ENCODE results near the gene GALNS.

DNA sequence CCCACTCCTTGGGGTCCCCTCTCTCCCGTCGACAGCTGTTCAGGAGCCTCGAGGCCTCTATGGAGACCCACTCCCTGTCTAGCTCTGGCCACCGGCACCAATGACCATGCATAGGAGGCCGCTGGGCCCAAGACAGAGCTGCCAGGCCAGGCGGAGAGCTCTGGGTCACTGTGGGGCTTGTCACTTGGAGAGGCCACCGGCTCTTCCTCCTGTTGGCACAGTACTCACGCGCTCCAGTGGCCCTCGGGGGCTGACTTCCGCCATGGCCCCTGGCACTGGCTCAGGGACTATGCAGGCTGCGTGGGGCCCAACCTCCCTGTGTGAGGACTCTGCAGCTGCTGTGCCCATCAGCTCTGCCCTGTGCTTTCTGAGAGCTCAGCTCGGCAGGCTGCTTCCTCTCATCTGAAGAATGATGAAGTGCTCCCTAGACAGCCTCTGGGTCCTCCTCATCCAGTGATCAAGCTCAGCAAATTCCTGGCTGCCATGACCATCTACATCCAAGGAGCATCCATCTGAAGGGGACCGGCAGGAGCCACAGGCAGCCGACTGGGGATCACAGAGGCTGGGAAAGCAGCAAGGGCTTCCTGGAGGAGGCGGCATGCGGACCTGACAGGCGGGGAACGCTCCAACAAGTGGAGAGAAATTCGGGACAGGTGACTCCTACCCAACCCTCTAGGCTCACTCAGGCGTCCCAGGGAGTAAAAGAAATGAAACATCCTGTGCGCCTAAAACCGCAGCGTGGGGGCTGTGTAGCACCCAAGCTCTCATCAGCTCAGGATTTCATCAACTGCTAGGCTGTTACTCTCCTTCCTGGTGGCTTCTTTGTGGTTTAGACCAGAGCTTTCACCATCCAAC is 16.8 kb downstream of the GALNS start:
- TF ChIP-seq, protein P1, sequence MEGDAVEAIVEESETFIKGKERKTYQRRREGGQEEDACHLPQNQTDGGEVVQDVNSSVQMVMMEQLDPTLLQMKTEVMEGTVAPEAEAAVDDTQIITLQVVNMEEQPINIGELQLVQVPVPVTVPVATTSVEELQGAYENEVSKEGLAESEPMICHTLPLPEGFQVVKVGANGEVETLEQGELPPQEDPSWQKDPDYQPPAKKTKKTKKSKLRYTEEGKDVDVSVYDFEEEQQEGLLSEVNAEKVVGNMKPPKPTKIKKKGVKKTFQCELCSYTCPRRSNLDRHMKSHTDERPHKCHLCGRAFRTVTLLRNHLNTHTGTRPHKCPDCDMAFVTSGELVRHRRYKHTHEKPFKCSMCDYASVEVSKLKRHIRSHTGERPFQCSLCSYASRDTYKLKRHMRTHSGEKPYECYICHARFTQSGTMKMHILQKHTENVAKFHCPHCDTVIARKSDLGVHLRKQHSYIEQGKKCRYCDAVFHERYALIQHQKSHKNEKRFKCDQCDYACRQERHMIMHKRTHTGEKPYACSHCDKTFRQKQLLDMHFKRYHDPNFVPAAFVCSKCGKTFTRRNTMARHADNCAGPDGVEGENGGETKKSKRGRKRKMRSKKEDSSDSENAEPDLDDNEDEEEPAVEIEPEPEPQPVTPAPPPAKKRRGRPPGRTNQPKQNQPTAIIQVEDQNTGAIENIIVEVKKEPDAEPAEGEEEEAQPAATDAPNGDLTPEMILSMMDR (IDR thresholded peaks at IDR 0.05; ENCODE audit: low read length), result no peak
- no peak for TF ChIP-seq EZH2 (IDR thresholded peaks at IDR 0.05; ENCODE audit: borderline replicate concordance, low read length)

Measured in OCI-LY1 (cell line).